ENCODE measurements around the gene SLC15A3.

The SLC15A3 gene

DNA sequence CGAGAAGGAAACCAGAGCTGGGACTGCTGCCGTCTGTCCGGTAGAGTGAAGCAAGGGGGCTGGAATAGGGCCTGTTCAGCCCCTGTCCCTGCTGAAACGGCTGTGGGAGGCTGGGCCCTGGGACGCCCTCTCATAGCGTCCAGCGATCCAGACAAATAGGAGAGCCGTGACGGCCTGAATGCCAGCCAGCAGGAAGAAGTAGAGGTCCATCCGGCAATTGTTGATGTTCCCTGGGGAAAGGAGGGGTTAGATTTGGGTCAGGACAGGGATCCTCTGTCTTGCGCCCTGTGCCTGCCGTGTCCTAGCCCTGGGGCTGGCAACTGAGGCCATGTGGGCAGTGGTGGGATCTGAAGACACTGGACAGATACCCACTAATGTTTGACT lies 14.8 kb downstream of the SLC15A3 start:
- Histone ChIP-seq H3K27ac (replicated peaks; ENCODE audit: low read length) (no peak overlapping the region), H3K9me3 (replicated peaks in 1 of 2; ENCODE audit: control insufficient read depth in 2 of 2, insufficient read depth in 1 of 2, low read depth in 1 of 2, low read length in 2 of 2) (no peaks in the 10 kb centered on the region), H2AFZ (ENCODE audit: low read length) (no peak overlapping the region), H2BK5ac (ENCODE audit: low read length) (no peak overlapping the region), H2BK120ac (ENCODE audit: low read depth, low read length) (no peak overlapping the region), H3K27me3 (ENCODE audit: control insufficient read depth in 3 of 3, insufficient read depth in 3 of 3, low read depth in 1 of 3, low read length in 3 of 3) (no peaks in the 10 kb centered on the region), H4K91ac (ENCODE audit: low read depth, low read length, poor library complexity) (no peak overlapping the region), H3K4ac (ENCODE audit: low read length) (no peak overlapping the region), H3K23ac (ENCODE audit: low read depth, low read length, poor library complexity) (no peak overlapping the region), H4K8ac (ENCODE audit: low read depth, low read length) (no peak overlapping the region), H3K79me1 (ENCODE audit: low read depth, low read length) (peaks cover 3% of the 10 kb centered on the region), H3K36me3 (replicated peaks in 1 of 2; ENCODE audit: control insufficient read depth in 2 of 2, insufficient read depth in 2 of 2, low read length in 2 of 2) (peaks cover 23 to 53% of the 10 kb centered on the region in 2 donors), H3K4me2 (ENCODE audit: insufficient read depth, low read length, poor library complexity, severe bottlenecking) (no peak overlapping the region), H2BK15ac (ENCODE audit: low read length) (no peak overlapping the region), H2AK5ac (ENCODE audit: low read depth, low read length) (no peak overlapping the region), H3K14ac (ENCODE audit: low read length) (no peak overlapping the region), H2BK12ac (ENCODE audit: low read length) (no peak overlapping the region), H3K18ac (ENCODE audit: low read length) (no peak overlapping the region), H3K4me1 (ENCODE audit: control insufficient read depth in 2 of 2, insufficient read depth in 1 of 2, low read depth in 1 of 2, low read length in 2 of 2) (peaks cover 2 to 8% of the 10 kb centered on the region in 2 donors), H3K4me3 (ENCODE audit: low read length in 2 of 2) (no peak overlapping the region), H3K9ac (ENCODE audit: low read depth, low read length, poor library complexity) (no peak overlapping the region)
- DNase-seq (ENCODE audit: low spot score): no peak
- no CpG with 5 or more reads among the region's 12 CpGs for WGBS, 2 donors (ENCODE audit: extremely low coverage in 2 of 2, insufficient read length in 2 of 2, insufficient replicate concordance in 1 of 2)

DNA sequence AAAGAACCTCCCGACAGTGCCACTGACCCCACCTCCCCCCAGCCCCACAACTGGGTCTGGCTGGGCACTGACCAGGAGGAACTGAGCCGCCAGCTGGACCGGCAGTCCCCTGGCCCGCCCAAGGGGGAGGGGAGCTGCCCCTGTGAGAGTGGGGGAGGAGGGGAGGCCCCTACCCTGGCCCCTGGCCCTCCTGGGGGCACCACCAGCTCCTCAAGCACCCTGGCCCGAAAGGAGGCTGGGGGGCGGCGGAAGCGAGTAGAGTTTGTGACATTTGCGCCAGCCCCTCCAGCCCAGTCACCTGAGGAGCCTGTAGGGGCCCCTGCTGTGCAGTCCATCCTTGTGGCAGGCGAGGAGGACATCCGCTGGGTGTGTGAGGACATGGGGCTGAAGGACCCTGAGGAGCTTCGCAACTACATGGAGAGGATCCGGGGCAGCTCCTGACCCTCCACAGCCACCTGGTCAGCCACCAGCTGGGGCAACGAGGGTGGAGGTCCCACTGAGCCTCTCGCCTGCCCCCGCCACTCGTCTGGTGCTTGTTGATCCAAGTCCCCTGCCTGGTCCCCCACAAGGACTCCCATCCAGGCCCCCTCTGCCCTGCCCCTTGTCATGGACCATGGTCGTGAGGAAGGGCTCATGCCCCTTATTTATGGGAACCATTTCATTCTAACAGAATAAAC lies 15.4 kb downstream of the SLC15A3 start:
- no peak overlapping the region for H3K18ac ChIP-seq (ENCODE audit: low read length)

DNA sequence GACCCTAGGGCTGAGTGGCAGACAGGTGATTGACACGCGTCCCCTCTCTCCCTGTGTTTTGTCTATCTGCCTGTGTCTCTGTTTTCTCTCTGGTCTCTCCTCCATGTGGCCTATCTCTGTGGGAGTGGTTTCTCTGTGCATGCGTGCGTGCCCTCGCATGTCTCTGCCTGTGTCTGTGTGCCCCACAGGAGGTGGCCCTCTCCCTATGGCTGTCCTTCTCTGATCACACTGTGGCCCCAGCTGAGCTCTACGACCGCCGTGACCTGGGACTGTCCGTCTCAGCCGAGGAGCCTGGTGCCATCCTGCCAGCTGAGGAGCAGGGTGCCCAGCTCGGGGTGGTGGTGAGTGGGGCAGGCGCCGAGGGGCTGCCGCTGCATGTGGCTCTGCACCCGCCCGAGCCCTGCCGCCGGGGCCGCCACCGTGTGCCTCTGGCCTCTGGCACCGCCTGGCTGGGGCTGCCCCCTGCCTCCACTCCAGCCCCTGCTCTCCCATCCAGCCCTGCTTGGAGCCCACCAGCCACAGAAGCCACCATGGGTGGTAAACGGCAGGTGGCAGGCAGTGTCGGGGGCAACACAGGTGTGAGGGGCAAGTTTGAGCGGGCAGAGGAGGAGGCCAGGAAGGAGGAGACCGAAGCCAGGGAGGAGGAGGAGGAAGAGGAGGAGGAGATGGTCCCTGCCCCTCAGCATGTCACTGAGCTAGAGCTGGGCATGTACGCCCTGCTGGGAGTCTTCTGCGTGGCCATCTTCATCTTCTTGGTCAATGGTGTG lies 16.1 kb downstream of the SLC15A3 start:
- H3K9me3 ChIP-seq (replicated peaks in 1 of 2; ENCODE audit: control insufficient read depth in 2 of 2, insufficient read depth in 1 of 2, low read depth in 1 of 2, low read length in 2 of 2): no peaks in the 10 kb centered on the region
- no CpG with 5 or more reads among the region's 27 CpGs for WGBS, 2 donors (ENCODE audit: extremely low coverage in 2 of 2, insufficient read length in 2 of 2, insufficient replicate concordance in 1 of 2)
- H3K27ac ChIP-seq (replicated peaks; ENCODE audit: low read length): no peak overlapping the region
- peak overlapping the region; percentile 58 for H3K18ac ChIP-seq (ENCODE audit: low read length)
- H3K23ac ChIP-seq (ENCODE audit: low read depth, low read length, poor library complexity): no peak overlapping the region
- H3K14ac ChIP-seq (ENCODE audit: low read length): peak overlapping the region; percentile 23
- H2BK15ac ChIP-seq (ENCODE audit: low read length): no peak overlapping the region
- no peak overlapping the region for H3K9ac ChIP-seq (ENCODE audit: low read depth, low read length, poor library complexity)
- H3K36me3 ChIP-seq (replicated peaks in 1 of 2; ENCODE audit: control insufficient read depth in 2 of 2, insufficient read depth in 2 of 2, low read length in 2 of 2): peaks cover 36 to 66% of the 10 kb centered on the region in 2 donors
- no peak overlapping the region for H4K8ac ChIP-seq (ENCODE audit: low read depth, low read length)
- no peaks in the 10 kb centered on the region for H3K27me3 ChIP-seq (ENCODE audit: control insufficient read depth in 3 of 3, insufficient read depth in 3 of 3, low read depth in 1 of 3, low read length in 3 of 3)
- H2BK12ac ChIP-seq (ENCODE audit: low read length): no peak overlapping the region
- H3K4ac ChIP-seq (ENCODE audit: low read length): no peak overlapping the region
- DNase-seq (ENCODE audit: low spot score): no peak
- no peak overlapping the region for H4K91ac ChIP-seq (ENCODE audit: low read depth, low read length, poor library complexity)
- no peak overlapping the region for H3K4me3 ChIP-seq (ENCODE audit: low read length in 2 of 2)
- no peak overlapping the region for H3K4me2 ChIP-seq (ENCODE audit: insufficient read depth, low read length, poor library complexity, severe bottlenecking)
- H3K4me1 ChIP-seq (ENCODE audit: control insufficient read depth in 2 of 2, insufficient read depth in 1 of 2, low read depth in 1 of 2, low read length in 2 of 2): peaks cover 2 to 8% of the 10 kb centered on the region in 2 donors
- peak overlapping the region; percentile 13 for H2AK5ac ChIP-seq (ENCODE audit: low read depth, low read length)
- H2AFZ ChIP-seq (ENCODE audit: low read length): no peak overlapping the region
- H2BK5ac ChIP-seq (ENCODE audit: low read length): no peak overlapping the region
- H3K79me1 ChIP-seq (ENCODE audit: low read depth, low read length): peaks cover 3% of the 10 kb centered on the region
- H2BK120ac ChIP-seq (ENCODE audit: low read depth, low read length): no peak overlapping the region

More for the DNA sequence above, 15.4 kb downstream of the SLC15A3 start:
- H2BK5ac ChIP-seq (ENCODE audit: low read length): no peak overlapping the region
- H3K27me3 ChIP-seq (ENCODE audit: control insufficient read depth in 3 of 3, insufficient read depth in 3 of 3, low read depth in 1 of 3, low read length in 3 of 3): no peaks in the 10 kb centered on the region
- DNase-seq (ENCODE audit: low spot score): no peak
- H2BK15ac ChIP-seq (ENCODE audit: low read length): no peak overlapping the region
- H3K4me2 ChIP-seq (ENCODE audit: insufficient read depth, low read length, poor library complexity, severe bottlenecking): no peak overlapping the region
- H3K4ac ChIP-seq (ENCODE audit: low read length): no peak overlapping the region
- H3K4me3 ChIP-seq (ENCODE audit: low read length in 2 of 2): no peak overlapping the region
- H3K4me1 ChIP-seq (ENCODE audit: control insufficient read depth in 2 of 2, insufficient read depth in 1 of 2, low read depth in 1 of 2, low read length in 2 of 2): peaks cover 2 to 8% of the 10 kb centered on the region in 2 donors
- H2BK12ac ChIP-seq (ENCODE audit: low read length): no peak overlapping the region
- no CpG with 5 or more reads among the region's 18 CpGs for WGBS, 2 donors (ENCODE audit: extremely low coverage in 2 of 2, insufficient read length in 2 of 2, insufficient replicate concordance in 1 of 2)
- H3K27ac ChIP-seq (replicated peaks; ENCODE audit: low read length): no peak overlapping the region
- no peak overlapping the region for H2AK5ac ChIP-seq (ENCODE audit: low read depth, low read length)
- no peak overlapping the region for H2BK120ac ChIP-seq (ENCODE audit: low read depth, low read length)
- H3K14ac ChIP-seq (ENCODE audit: low read length): no peak overlapping the region
- no peak overlapping the region for H4K91ac ChIP-seq (ENCODE audit: low read depth, low read length, poor library complexity)
- H3K23ac ChIP-seq (ENCODE audit: low read depth, low read length, poor library complexity): no peak overlapping the region
- H3K36me3 ChIP-seq (replicated peaks in 1 of 2; ENCODE audit: control insufficient read depth in 2 of 2, insufficient read depth in 2 of 2, low read length in 2 of 2): peaks cover 29 to 59% of the 10 kb centered on the region in 2 donors
- H2AFZ ChIP-seq (ENCODE audit: low read length): no peak overlapping the region
- H3K9ac ChIP-seq (ENCODE audit: low read depth, low read length, poor library complexity): no peak overlapping the region
- no peaks in the 10 kb centered on the region for H3K9me3 ChIP-seq (replicated peaks in 1 of 2; ENCODE audit: control insufficient read depth in 2 of 2, insufficient read depth in 1 of 2, low read depth in 1 of 2, low read length in 2 of 2)
- no peak overlapping the region for H4K8ac ChIP-seq (ENCODE audit: low read depth, low read length)
- peaks cover 3% of the 10 kb centered on the region for H3K79me1 ChIP-seq (ENCODE audit: low read depth, low read length)

Measured in neuronal stem cell (in vitro differentiated cells).